CD4-positive, CD25-positive, alpha-beta regulatory T cell (primary cell): ENCODE measurements around the gene METTL16. TPM values are rescaled to one million over a fixed set of nuclear protein-coding genes. Genes with fewer than 3 reads are reported as not detected.

ENCODE experiments used
- ATAC-seq, 2 donors: fragments of 150-1000 bp; cut with Tn5 transposase; one replicate each; pipeline ENCODE4 v1.10.0; 2021; ENCODE audit warnings: low read depth in 2 of 2, moderate number of reproducible peaks in 2 of 2, moderate library complexity in 1 of 2
- DNase-seq, 3 donors: peaks; one replicate each; pipeline versions ENCODE4 v3.0.0 to v3.0.0-alpha.2; 2012 to 2022; ENCODE audit warnings: mixed read lengths in 1 of 3
- H3K27ac ChIP-seq: one replicate; pipeline ENCODE4 v1.7.0; 2013; ENCODE audit warnings: mild to moderate bottlenecking, low read length; ENCODE audit not compliant: insufficient read depth, poor library complexity, severe bottlenecking
- H3K27me3 ChIP-seq: one replicate; pipeline ENCODE4 v1.7.0; 2013; ENCODE audit warnings: low read length; ENCODE audit not compliant: control insufficient read depth, insufficient read depth
- H3K36me3 ChIP-seq: one replicate; pipeline ENCODE4 v1.7.0; 2013; ENCODE audit warnings: mild to moderate bottlenecking, low read length, moderate library complexity; ENCODE audit not compliant: control insufficient read depth, insufficient read depth
- H3K4me1 ChIP-seq: 2 replicates; pipeline ENCODE4 v1.7.0; 2013; ENCODE audit warnings: mild to moderate bottlenecking, low read length; ENCODE audit not compliant: insufficient read depth, control insufficient read depth, poor library complexity, severe bottlenecking
- H3K4me3 ChIP-seq: one replicate; pipeline ENCODE4 v1.7.0; 2013; ENCODE audit warnings: low read depth, mild to moderate bottlenecking, low read length, moderate library complexity
- H3K9me3 ChIP-seq, 2 experiments: 1 replicate in 1 of 2; 2 replicates in 1 of 2; pipeline ENCODE4 v1.7.0; 2013; ENCODE audit warnings: low read length in 2 of 2, mild to moderate bottlenecking in 1 of 2, moderate library complexity in 1 of 2; ENCODE audit not compliant: control insufficient read depth in 2 of 2
- H3K27ac Mint-ChIP-seq, 3 donors: one replicate each; pipeline ENCODE4 v1.8.0; 2020 to 2022; ENCODE audit warnings: mild to moderate bottlenecking in 3 of 3, mixed read lengths in 3 of 3, moderate library complexity in 2 of 3
- H3K27me3 Mint-ChIP-seq: one replicate; pipeline ENCODE4 v1.8.0; 2022; ENCODE audit warnings: mild to moderate bottlenecking, mixed read lengths
- H3K36me3 Mint-ChIP-seq: one replicate; pipeline ENCODE4 v1.8.0; 2020; ENCODE audit warnings: mixed read lengths
- H3K4me1 Mint-ChIP-seq, 4 donors: one replicate each; pipeline ENCODE4 v1.8.0; 2020 to 2022; ENCODE audit warnings: mixed read lengths in 4 of 4, mild to moderate bottlenecking in 1 of 4
- H3K4me3 Mint-ChIP-seq, 4 donors: one replicate each; pipeline ENCODE4 v1.8.0; 2020 to 2022; ENCODE audit warnings: mild to moderate bottlenecking in 4 of 4, mixed read lengths in 4 of 4, moderate library complexity in 3 of 4
- H3K9me3 Mint-ChIP-seq, 7 donors: one replicate each; pipeline ENCODE4 v1.8.0; 2020 to 2022; ENCODE audit warnings: mixed read lengths in 7 of 7, mild to moderate bottlenecking in 3 of 7, moderate library complexity in 2 of 7
- polyA plus RNA-seq, 4 donors: library from polyadenylated mRNA; unstranded; fragments of 300-500 nt; fragmentation: Illumina TruSeq; gene quantifications; one replicate each; pipeline ENCODE4 v1.2.3, GENCODE V29; 2021
- total RNA-seq: library from RNA; stranded (reverse); gene quantifications from one replicate; pipeline ENCODE4 v1.2.3, GENCODE V29; 2022

Gene METTL16
- total and polyA plus RNA-seq, 5 donors from 2014 or later = 12.9 to 39.2 (median 16.9) TPM

DNA sequence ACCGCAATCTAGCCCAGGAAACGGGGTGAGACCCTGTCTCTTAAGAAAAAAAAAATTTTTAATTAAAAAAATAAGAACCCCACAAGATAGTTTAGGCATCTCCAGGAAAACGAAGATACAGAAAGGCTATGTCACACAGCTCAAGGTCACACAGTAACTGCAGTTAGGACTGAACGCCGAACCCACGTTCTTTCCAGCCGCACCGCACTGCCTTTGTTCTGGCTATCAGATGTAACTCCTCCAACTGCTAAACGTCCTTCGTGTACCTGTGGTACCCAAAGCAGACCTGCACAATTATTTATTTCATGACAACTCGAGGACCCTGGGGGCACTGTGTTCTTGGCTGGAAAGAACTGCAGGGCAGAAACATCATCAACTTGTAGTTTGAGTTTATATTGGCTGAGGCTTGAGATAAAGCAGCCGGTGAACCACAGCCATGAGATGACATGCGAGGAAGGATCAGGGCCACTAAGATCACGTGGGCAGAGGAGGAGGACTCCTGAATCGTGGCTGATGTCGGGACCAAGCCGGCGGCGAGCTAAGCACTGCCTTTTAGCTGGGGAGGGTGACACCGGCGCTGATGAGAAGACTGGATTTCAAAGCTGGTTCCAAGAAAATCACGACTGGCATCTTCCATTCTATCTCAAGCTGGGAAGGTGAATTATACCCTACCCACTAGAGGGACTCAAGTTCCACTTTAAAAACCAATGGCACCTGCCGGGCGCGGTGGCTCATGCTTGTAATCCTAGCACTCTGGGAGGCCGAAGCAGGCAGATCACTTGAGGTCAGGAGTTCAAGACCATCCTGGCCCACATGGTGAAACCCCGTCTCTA is 90.2 kb downstream of the METTL16 start:
- ATAC-seq (no peak), DNase-seq (no peak)
- no peak overlapping the region for H3K27ac Mint-ChIP-seq
- Histone ChIP-seq H3K4me3 (no peak overlapping the region), H3K9me3 (no peaks in the 10 kb centered on the region), H3K27ac (no peak overlapping the region), H3K36me3 (peaks cover 48% of the 10 kb centered on the region), H3K27me3 (no peaks in the 10 kb centered on the region), H3K4me1 (no peaks in the 10 kb centered on the region)
- H3K36me3 Mint-ChIP-seq = peaks cover 33% of the 10 kb centered on the region
- H3K4me1 Mint-ChIP-seq = peaks cover 0 to 5% (median 0%) of the 10 kb centered on the region in 4 donors
- no peaks in the 10 kb centered on the region for H3K27me3 Mint-ChIP-seq
- H3K9me3 Mint-ChIP-seq = no peaks in the 10 kb centered on the region
- no peak overlapping the region for H3K4me3 Mint-ChIP-seq

DNA sequence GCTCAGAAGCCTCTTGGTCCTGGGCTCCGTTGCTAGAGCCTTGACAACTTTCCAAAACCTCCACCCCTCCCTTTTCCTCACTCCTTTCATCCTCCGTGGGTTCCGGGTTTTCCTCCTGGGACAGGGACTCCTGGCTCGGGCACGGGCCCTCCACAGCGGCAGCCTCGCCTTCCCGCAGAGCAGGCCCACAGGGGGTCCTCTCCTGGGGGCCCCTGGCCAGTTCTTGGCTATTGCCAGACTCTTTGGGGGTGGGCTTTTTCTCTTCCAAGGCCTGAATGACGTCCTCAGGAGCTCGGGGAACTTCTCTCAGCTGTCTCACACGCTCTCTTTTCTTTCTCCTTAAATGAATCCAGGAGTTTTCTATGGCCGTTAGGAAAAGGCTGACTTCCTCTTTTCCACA is 91.5 kb downstream of the METTL16 start:
- Histone ChIP-seq H3K27me3 (no peaks in the 10 kb centered on the region), H3K36me3 (peaks cover 44% of the 10 kb centered on the region), H3K27ac (no peak overlapping the region), H3K4me1 (peaks cover 8% of the 10 kb centered on the region), H3K9me3 (no peaks in the 10 kb centered on the region), H3K4me3 (no peak overlapping the region)
- Mint-ChIP-seq H3K27me3 (no peaks in the 10 kb centered on the region), H3K36me3 (peaks cover 25% of the 10 kb centered on the region), H3K9me3 (no peaks in the 10 kb centered on the region), H3K27ac (no peak overlapping the region), H3K4me3 (no peak overlapping the region), H3K4me1 (peaks cover 0 to 5% (median 2%) of the 10 kb centered on the region in 4 donors)
- no peak for DNase-seq
- no peak for ATAC-seq

DNA sequence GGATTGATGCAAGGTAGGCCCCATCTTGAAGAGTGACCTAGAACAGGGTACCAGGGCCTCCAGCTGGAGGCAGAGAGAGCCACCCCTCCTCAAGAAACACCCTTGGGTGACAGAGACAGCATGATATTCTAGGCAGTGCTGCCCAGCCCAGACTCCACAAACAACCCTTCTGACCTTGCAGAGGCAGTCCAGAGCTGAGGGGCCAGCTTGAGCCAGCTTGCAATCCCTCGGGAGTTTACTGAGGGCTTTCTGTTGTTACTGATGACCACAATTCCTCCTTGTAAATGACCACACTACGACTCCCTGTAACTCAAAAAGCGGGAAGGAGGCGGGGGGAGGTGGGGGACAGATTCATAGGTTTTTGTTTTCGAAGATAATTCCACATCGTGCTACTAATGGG is 92.2 kb downstream of the METTL16 start:
- Histone ChIP-seq H3K27me3 (no peaks in the 10 kb centered on the region), H3K4me1 (peaks cover 8% of the 10 kb centered on the region), H3K36me3 (peaks cover 44% of the 10 kb centered on the region), H3K27ac (no peak overlapping the region), H3K9me3 (no peaks in the 10 kb centered on the region), H3K4me3 (no peak overlapping the region)
- Mint-ChIP-seq H3K4me1 (peaks cover 0 to 5% (median 2%) of the 10 kb centered on the region in 4 donors), H3K27me3 (no peaks in the 10 kb centered on the region), H3K9me3 (no peaks in the 10 kb centered on the region), H3K27ac (no peak overlapping the region), H3K36me3 (peaks cover 22% of the 10 kb centered on the region), H3K4me3 (no peak overlapping the region)
- DNase-seq (no peak), ATAC-seq (no peak)

DNA sequence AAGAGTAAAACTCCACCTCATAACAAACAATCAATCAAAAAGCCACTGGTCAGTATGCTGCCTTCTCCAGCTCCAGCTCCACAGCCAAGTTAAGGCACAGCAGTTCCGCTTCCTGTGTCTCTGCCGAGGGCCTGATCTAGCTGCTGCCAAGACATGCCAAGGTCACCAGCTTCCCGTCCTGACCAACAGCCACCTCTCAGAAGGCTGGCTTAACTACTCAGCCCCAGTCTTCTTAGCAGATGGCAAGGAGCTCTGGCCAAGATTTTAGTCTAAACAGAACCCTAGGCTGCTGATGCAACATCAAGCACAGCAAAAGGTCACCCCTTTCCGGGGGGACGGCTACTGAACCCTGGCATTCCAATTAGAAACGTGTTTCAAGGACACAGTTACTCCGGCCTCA is 93.1 kb downstream of the METTL16 start:
- H3K36me3 ChIP-seq = peaks cover 50% of the 10 kb centered on the region

DNA sequence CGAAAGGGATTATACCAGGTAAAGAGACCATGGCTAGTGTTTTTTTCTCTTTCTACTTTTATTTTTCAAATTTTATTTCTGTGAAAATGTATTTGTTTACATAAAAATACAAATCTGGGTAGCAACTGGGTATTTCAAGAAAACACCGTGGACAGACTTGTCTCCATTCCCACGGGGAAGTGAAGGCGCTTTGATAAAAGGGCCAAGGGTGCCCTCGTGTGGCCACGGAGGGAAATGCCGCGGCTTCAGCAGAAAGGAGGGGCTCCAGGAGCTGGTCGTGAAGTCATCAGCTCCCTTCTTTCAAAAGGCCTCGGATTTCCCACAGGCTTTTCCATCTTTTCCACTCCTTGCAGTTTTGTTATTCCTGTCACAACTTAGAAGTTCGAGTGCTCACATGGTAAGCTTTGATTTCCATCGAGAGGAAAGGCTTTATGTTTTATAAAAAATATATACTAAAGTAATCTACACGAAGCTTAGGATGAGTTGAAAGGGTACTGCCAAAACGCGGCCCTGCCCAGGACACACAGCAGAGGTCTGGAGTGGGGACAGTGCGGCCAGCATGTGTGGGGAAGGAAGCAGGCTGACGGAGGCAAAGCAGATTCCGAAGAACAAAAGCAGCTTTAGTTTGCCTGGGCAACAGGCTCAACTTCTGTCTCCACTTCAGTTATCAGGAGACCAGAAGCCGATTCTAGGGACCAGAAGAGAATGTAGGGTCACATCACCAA is 95.5 kb downstream of the METTL16 start:
- Histone ChIP-seq H3K27ac (peak overlapping the region; percentile 18), H3K9me3 (no peaks in the 10 kb centered on the region), H3K4me1 (peaks cover 8% of the 10 kb centered on the region), H3K4me3 (no peak overlapping the region), H3K36me3 (peaks cover 43% of the 10 kb centered on the region), H3K27me3 (no peaks in the 10 kb centered on the region)
- DNase-seq (peak; percentile 77 to 82 (median 78)), ATAC-seq (peak; percentile 76 to 77)
- peak overlapping the region; percentile 20 to 69 (median 54) for H3K27ac Mint-ChIP-seq
- H3K9me3 Mint-ChIP-seq = no peaks in the 10 kb centered on the region
- no peak overlapping the region for H3K4me3 Mint-ChIP-seq
- no peaks in the 10 kb centered on the region for H3K27me3 Mint-ChIP-seq
- H3K36me3 Mint-ChIP-seq = peaks cover 28% of the 10 kb centered on the region
- peaks cover 0 to 5% (median 2%) of the 10 kb centered on the region in 4 donors for H3K4me1 Mint-ChIP-seq

More for the DNA sequence above, 93.1 kb downstream of the METTL16 start:
- no peaks in the 10 kb centered on the region for H3K27me3 Mint-ChIP-seq
- no peaks in the 10 kb centered on the region for H3K9me3 Mint-ChIP-seq
- no peak overlapping the region for H3K4me3 Mint-ChIP-seq
- no peak for ATAC-seq
- Histone ChIP-seq H3K27ac (no peak overlapping the region), H3K4me1 (peaks cover 8% of the 10 kb centered on the region), H3K27me3 (no peaks in the 10 kb centered on the region), H3K4me3 (no peak overlapping the region), H3K9me3 (no peaks in the 10 kb centered on the region)
- H3K4me1 Mint-ChIP-seq = peaks cover 0 to 5% (median 2%) of the 10 kb centered on the region in 4 donors
- no peak overlapping the region for H3K27ac Mint-ChIP-seq
- H3K36me3 Mint-ChIP-seq = peaks cover 27% of the 10 kb centered on the region
- DNase-seq = no peak

DNA sequence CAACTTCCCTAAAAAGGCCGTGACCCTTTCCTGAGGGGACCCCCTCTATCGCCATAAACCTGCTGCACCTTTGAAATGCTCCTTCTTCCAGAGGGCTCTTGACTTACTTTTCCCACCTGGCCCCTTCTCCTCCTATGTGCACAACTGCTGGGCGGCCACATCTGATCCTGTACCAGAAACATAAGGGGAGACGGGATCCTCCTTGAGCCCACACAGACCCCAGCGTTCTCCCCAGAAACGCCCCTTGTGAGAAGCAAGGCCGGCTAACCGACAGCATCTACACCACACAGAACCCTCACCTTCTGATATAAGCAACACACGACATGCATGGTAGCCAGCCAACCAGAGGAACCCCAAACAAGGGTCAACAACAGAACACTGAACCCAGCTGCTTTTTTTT is 96.6 kb downstream of the METTL16 start:
- Histone ChIP-seq H3K4me3 (no peak overlapping the region), H3K36me3 (peaks cover 36% of the 10 kb centered on the region), H3K9me3 (no peaks in the 10 kb centered on the region), H3K27me3 (no peaks in the 10 kb centered on the region), H3K27ac (no peak overlapping the region), H3K4me1 (peaks cover 8% of the 10 kb centered on the region)
- peaks cover 27% of the 10 kb centered on the region for H3K36me3 Mint-ChIP-seq
- peaks cover 0 to 5% (median 2%) of the 10 kb centered on the region in 4 donors for H3K4me1 Mint-ChIP-seq
- H3K27ac Mint-ChIP-seq = no peak overlapping the region
- H3K9me3 Mint-ChIP-seq = peaks cover 0 to 2% (median 0%) of the 10 kb centered on the region in 7 donors
- ATAC-seq = no peak
- DNase-seq = no peak
- H3K27me3 Mint-ChIP-seq = no peaks in the 10 kb centered on the region
- H3K4me3 Mint-ChIP-seq = no peak overlapping the region

DNA sequence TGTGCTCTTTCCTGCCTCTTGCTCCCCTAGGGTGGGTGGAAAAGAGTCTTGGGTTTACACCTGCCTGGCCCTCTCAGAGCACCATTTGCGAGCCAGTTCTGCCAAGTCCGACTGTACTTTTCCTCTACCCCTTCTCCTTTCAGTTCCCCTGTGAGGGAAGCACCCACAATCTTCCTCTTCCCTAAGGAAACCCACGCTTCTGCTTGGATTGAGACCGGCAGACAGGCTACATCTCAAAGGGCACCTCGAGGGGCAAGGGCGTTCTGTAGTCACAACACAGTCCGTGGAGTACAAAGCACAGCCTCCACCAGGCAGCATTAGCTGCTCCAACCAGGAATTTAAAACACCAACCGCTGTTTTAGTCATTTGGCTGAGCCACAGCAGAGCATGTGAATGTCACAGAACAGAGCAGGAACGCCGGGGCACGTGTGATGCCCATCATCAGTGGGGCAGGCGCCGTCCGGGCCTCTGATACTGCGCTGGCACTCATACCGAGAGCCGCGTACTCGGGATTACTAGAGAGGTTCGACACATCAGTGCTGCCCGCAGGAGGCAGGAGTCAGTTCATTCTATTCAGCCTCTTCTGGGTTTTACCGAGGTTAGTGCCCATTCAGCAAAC is 97.1 kb downstream of the METTL16 start:
- H3K4me1 ChIP-seq = peaks cover 8% of the 10 kb centered on the region
- H3K27ac Mint-ChIP-seq = no peak overlapping the region
- no peaks in the 10 kb centered on the region for H3K27me3 ChIP-seq
- no peak overlapping the region for H3K4me3 Mint-ChIP-seq
- H3K4me1 Mint-ChIP-seq = peaks cover 0 to 5% (median 2%) of the 10 kb centered on the region in 4 donors
- no peaks in the 10 kb centered on the region for H3K9me3 ChIP-seq
- peaks cover 31% of the 10 kb centered on the region for H3K36me3 ChIP-seq
- H3K4me3 ChIP-seq = no peak overlapping the region
- no peak for DNase-seq
- no peak overlapping the region for H3K27ac ChIP-seq
- H3K27me3 Mint-ChIP-seq = no peaks in the 10 kb centered on the region
- no peak for ATAC-seq
- peaks cover 27% of the 10 kb centered on the region for H3K36me3 Mint-ChIP-seq
- H3K9me3 Mint-ChIP-seq = peaks cover 0 to 2% (median 0%) of the 10 kb centered on the region in 7 donors
